Kidney (tissue), 14 donors: ENCODE results near the gene SLC30A2. TPM values are rescaled to one million over a fixed set of nuclear protein-coding genes. Genes with fewer than 3 reads are reported as not detected.

Experiments used
- DNase-seq, 5 donors: peaks; one replicate each; pipeline ENCODE4 v3.0.0-alpha.2; 2013 to 2020
- FAIRE-seq: peaks from 2 replicates; lab custom pipeline; 2012; peaks lifted over from hg19 to GRCh38; lab: Jason Lieb, UNC
- H3K27ac ChIP-seq, 2 donors: one replicate each; pipeline ENCODE4 v1.7.0; 2013; ENCODE audit warnings: low read depth in 2 of 2, low read length in 2 of 2, inconsistent platforms in 1 of 2
- H3K27me3 ChIP-seq: one replicate; pipeline ENCODE4 v1.7.1; 2013; ENCODE audit warnings: low read length, inconsistent platforms; ENCODE audit not compliant: control insufficient read depth, insufficient read depth
- H3K36me3 ChIP-seq, 3 donors: one replicate each; pipeline versions ENCODE4 v1.7.0 to v1.7.1; 2013; ENCODE audit warnings: low read length in 3 of 3, control low read depth in 1 of 3, inconsistent platforms in 1 of 3; ENCODE audit not compliant: insufficient read depth in 3 of 3, control insufficient read depth in 2 of 3
- H3K4me1 ChIP-seq, 3 donors: one replicate each; pipeline versions ENCODE4 v1.7.0 to v1.7.1; 2013; ENCODE audit warnings: low read length in 3 of 3, inconsistent platforms in 1 of 3, low read depth in 1 of 3; ENCODE audit not compliant: control insufficient read depth in 2 of 3, insufficient read depth in 2 of 3
- H3K4me3 ChIP-seq, 3 donors: one replicate each; pipeline versions ENCODE4 v1.7.0 to v1.8.1; 2013; ENCODE audit warnings: low read length in 3 of 3, control low read depth in 1 of 3, inconsistent platforms in 1 of 3
- H3K9ac ChIP-seq, 3 donors: one replicate each; pipeline versions ENCODE4 v1.7.0 to v1.7.1; 2013; ENCODE audit warnings: low read length in 3 of 3, control low read depth in 1 of 3, inconsistent platforms in 1 of 3
- H3K9me3 ChIP-seq, 3 donors: one replicate each; pipeline versions ENCODE4 v1.7.0 to v1.7.1; 2013; ENCODE audit warnings: low read length in 3 of 3, control low read depth in 1 of 3, inconsistent platforms in 1 of 3; ENCODE audit not compliant: control insufficient read depth in 2 of 3, insufficient read depth in 1 of 3
- intact Hi-C: fragments of 100-400 bp; cut with DNase I; formaldehyde crosslinking; loops from one replicate; pipeline ENCODE4 v1.11.1; 2022
- polyA plus RNA-seq: library from polyadenylated mRNA; stranded (reverse); fragments of 350-450 nt; fragmentation: Illumina TruSeq; extraction: RNeasy Lipid Tissue Mini Kit (QIAGEN cat#74804); gene quantifications from one replicate; pipeline ENCODE4 v1.2.3, GENCODE V29; 2014; ENCODE audit warnings: low read depth, low replicate concordance; ENCODE audit not compliant: insufficient read depth
- total RNA-seq: library from RNA; stranded (reverse); fragmentation: NEBNext Ultra II Directional; extraction: Animal tissue kit (Norgen Biotek cat#: 25700); gene quantifications from one replicate; pipeline ENCODE4 v1.2.1, GENCODE V29; 2021
- TF ChIP-seq, protein P1 (sequence below): IDR thresholded peaks from 3 replicates; pipeline ENCODE4 v1.5.1; 2012; ENCODE audit warnings: mild to moderate bottlenecking, moderate library complexity, borderline replicate concordance; ENCODE audit not compliant: insufficient read depth; ENCODE audit errors: extremely low read depth
- donor health status: control.
- donor health status: control.
- donor health status: control.
- donor health status: control.
- donor health status: control.
- donor health status: DM: yes; HTN: yes; CAD: no.
- donor health status: Normal renal cell carcinoma (clear cell type).

SLC30A2 gene
- total and polyA plus RNA-seq, 2 donors from 2014 or later, result 26.8 to 34.4 TPM

DNA sequence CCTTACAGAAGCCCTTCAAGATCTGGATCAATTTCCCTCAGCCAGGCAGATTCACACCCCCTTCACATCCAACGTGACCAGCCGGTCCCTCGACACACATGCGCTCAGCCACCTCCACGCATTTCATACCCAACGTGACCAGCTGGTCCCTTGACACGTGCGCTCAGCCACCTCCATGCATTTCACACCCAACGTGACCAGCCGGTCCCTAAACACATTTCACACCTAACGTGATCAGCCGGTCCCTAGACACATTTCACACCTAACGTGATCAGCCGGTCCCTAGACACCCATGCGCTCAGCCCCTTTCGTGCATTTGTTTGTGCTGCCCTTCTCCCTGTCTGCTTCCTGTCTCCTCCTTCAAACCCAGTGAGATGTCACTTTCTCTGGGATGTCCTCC, 39.2 kb downstream of the SLC30A2 start:
- Histone ChIP-seq H3K36me3 (no peaks in the 10 kb centered on the region), H3K9me3 (no peaks in the 10 kb centered on the region), H3K27ac (no peak overlapping the region), H3K9ac (no peak overlapping the region), H3K4me3 (no peak overlapping the region), H3K27me3 (no peaks in the 10 kb centered on the region), H3K4me1 (no peaks in the 10 kb centered on the region)
- FAIRE-seq (no peak), DNase-seq (no peak)
- TF ChIP-seq, protein P1, sequence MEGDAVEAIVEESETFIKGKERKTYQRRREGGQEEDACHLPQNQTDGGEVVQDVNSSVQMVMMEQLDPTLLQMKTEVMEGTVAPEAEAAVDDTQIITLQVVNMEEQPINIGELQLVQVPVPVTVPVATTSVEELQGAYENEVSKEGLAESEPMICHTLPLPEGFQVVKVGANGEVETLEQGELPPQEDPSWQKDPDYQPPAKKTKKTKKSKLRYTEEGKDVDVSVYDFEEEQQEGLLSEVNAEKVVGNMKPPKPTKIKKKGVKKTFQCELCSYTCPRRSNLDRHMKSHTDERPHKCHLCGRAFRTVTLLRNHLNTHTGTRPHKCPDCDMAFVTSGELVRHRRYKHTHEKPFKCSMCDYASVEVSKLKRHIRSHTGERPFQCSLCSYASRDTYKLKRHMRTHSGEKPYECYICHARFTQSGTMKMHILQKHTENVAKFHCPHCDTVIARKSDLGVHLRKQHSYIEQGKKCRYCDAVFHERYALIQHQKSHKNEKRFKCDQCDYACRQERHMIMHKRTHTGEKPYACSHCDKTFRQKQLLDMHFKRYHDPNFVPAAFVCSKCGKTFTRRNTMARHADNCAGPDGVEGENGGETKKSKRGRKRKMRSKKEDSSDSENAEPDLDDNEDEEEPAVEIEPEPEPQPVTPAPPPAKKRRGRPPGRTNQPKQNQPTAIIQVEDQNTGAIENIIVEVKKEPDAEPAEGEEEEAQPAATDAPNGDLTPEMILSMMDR, result no peak
- intact Hi-C loops, result no loop called here

- Histone ChIP-seq H3K4me1 (no peaks in the 10 kb centered on the region), H3K9ac (no peak overlapping the region), H3K27ac (no peak overlapping the region), H3K27me3 (no peaks in the 10 kb centered on the region), H3K4me3 (no peak overlapping the region), H3K36me3 (no peaks in the 10 kb centered on the region), H3K9me3 (no peaks in the 10 kb centered on the region)
- DNase-seq, result no peak
- intact Hi-C loops, result no loop called here
- FAIRE-seq, result no peak
- TF ChIP-seq, protein P1, result no peak
Observed at GRCh38 chr1:26005434-26006105, 40.3 kb downstream of the SLC30A2 start.

DNA sequence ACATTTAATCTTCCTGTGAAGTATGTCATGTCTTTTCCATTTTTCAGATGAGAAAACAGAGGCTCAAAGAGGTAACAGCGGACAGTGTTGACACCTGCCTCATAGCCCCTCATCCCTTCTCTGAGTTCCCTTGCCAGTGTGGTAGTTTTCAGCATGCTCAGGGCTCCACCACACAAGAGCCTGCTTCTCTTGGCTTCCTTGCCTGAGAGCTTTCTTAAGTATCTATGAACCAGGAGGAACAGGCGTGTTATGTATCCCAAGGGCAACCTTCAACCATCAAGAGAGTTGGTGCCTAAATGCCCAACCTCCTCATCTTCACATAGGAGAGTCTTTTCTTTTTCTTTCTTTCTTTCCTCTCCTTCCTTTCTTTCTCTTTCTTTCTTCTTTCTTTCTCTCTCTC, 42.2 kb downstream of the SLC30A2 start:
- FAIRE-seq (no peak), DNase-seq (no peak)
- Histone ChIP-seq H3K4me3 (no peak overlapping the region), H3K9me3 (no peaks in the 10 kb centered on the region), H3K9ac (no peak overlapping the region), H3K27me3 (no peaks in the 10 kb centered on the region), H3K27ac (no peak overlapping the region), H3K36me3 (no peaks in the 10 kb centered on the region), H3K4me1 (peaks cover 0 to under 1% (median 0%) of the 10 kb centered on the region in 3 donors)
- TF ChIP-seq, protein P1, result no peak
- intact Hi-C loops, result no loop called here

GRCh38 chr1:26003262-26003661, 42.7 kb downstream of the SLC30A2 start:
- TF ChIP-seq, protein P1, result no peak
- no peaks in the 10 kb centered on the region for H3K27me3 ChIP-seq
- H3K4me1 ChIP-seq, result peaks cover 2 to 4% (median 3%) of the 10 kb centered on the region in 3 donors
- no peak overlapping the region for H3K4me3 ChIP-seq
- no peak overlapping the region for H3K9ac ChIP-seq
- H3K9me3 ChIP-seq, result no peaks in the 10 kb centered on the region
- no peaks in the 10 kb centered on the region for H3K36me3 ChIP-seq
- FAIRE-seq (no peak), DNase-seq (no peak)
- intact Hi-C loops, result no loop called here
- H3K27ac ChIP-seq, result no peak overlapping the region
